ENCODE measurements around the gene HNF1B.

HNF1B gene

GRCh38 chr17:37664214-37664613 lies 80.6 kb downstream of the HNF1B start:
- DNase-seq: no peak

- DNase-seq: no peak
These were observed 82.5 kb downstream of the HNF1B start for GRCh38 chr17:37662353-37662752.

DNA sequence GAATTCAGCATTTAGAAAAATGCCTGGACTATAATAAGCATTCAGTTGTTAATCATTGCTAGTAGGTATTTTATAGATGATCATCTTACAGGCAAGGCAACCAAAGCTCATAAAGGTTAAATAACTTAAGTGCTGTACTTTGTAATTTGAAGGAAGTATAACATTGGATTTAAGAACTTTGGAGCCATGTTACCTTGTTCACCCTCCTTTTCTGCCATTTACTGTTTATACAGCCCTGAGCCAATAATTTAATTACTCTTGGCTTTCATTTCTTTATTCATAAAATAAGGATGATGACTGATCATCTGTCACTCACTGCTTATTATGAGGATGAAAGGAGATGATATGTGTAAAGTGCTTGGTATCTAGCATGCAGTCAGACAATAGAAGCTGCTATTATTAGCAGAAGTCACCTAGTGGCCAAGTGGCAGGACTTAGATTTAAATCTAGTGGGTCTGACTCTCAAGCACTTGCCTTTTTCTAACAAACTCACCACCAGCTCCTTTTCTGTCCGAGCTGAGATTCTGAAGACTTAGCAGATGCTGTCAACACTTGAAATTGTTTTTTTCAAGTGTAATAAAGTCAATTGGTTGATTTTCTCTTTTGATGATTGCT lies 83.4 kb downstream of the HNF1B start:
- no peak for DNase-seq

- no peak for DNase-seq
These were observed 84.9 kb downstream of the HNF1B start for GRCh38 chr17:37659925-37660324.

GRCh38 chr17:37657202-37657601 lies 87.7 kb downstream of the HNF1B start:
- DNase-seq: no peak

DNA sequence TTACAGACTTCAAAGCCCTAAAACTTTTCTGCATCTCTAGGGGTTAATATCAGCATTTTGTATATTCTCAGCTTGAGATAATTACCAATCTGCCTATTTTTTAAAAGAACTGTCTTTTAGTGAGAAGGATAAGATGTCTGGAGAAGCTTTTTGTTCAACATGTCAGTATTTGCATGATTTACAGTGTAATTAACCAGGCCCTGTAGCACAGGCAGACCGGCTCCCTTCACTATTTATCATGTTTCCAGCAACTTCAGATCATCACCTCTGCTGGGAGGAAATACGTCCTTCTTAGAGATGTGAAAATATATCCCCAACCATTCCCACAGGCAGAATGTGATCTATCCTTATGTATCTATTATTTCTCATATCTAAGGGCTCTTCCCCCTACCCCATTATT lies 93.0 kb downstream of the HNF1B start:
- no peak for DNase-seq

DNA sequence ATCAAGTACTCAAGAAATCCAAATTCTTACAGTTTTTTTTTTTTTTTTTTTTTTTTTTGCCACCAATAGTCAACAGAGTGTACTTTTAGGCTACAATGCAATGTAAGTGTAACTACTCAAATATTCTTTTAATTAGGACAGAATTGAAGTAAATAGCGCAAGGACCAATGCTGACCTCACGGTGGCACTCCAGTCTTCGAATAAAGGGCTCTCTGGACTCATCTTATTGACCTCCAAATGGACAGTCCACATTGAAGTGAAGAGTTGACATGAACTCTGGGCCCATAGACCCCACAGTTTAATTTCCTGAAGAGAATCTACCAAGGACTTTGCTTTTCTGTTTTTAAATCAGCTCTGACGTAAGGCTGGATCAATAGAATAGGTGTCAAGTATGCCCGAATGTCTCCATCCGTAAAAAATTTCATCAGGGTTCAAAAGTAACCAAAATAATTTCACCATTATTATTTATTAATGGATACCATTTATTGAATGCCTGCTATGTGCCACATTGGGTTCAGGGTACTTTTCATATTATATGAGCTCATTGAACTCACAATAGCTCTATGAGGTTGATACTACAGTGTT lies 94.3 kb downstream of the HNF1B start:
- DNase-seq: peak in 1 of 2 experiments; percentile 4

- no peak for DNase-seq
These were observed 96.3 kb downstream of the HNF1B start for GRCh38 chr17:37648555-37648954.

DNA sequence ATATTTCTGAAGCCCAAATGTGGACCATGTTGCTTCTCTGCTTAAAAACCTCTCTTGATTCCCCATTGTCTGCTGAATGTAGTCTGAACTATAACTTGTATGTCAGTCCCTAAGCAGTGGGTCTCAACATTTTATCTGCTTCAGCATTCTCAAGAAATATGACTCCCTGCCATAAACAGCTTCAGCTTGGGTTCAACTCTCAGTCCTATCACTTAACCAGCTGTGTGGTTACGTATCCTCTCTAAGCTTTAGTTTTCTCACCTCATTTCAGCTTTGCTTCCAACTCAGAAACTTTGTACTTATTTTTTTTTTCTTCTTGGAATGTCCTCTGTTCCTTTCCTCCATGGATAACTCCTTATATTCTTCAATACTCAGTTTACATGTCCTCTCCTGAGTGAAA lies 97.0 kb downstream of the HNF1B start:
- DNase-seq: no peak

- no peak for DNase-seq
These were observed 101.0 kb downstream of the HNF1B start for GRCh38 chr17:37643869-37644268.

DNA sequence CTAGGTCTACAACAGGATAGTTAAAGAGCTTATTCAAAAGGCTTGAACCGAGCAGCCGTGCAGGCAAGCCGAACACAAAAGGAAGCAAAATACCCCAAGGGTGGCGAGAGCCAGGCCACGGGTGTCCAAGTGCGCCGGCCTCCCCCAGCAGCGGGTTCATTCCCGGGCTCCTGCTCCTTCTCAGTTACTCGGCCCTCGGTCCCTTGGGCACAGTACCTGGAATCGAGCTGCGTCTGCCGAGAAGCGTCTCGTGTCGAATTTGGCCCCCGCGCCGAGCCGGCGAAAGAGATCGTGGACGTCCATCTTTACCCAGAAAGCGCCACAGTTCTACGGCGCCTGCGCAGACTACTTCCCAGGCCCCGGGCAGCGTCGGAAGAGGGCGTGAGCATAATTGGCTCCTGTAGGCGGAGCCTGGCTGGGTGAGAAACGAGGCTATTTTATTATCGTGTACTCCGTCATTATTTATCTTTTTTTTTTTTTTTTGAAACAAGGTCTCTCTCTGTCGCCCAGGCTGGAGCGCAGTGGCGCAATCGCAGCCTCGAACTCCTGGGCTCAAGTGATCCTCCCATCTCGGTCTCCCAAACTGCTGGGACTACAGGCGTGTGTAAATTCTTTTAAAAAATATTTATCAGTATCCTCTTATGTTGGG lies 101.6 kb downstream of the HNF1B start, which contains the start of gene DDX52:
Gene DDX52, minus strand, starts transcription at position 329 of the 649 bp plus-strand sequence. Its CDS starts 26 bp downstream, at position 303.
- DNase-seq: peak; percentile 76 to 87

DNA sequence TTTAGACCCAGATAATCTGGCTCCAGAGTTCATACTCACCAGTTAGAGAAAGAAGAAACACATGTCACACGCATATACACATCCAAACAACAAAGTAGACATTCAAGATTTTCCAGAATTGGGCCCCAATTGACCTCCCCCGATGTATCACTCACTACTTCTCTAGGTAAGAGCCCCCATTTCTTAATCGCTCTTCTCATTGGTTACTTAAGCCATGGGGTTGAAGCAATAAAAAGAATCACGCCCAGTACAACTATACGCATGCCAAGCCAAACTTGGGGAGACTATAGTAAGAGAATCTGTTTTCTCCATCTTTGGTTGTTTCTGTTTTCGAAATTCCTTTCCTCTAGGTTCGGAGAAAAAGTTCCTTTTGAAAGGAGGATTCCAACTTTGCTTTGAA lies 102.2 kb downstream of the HNF1B start:
- DNase-seq: no peak

DNA sequence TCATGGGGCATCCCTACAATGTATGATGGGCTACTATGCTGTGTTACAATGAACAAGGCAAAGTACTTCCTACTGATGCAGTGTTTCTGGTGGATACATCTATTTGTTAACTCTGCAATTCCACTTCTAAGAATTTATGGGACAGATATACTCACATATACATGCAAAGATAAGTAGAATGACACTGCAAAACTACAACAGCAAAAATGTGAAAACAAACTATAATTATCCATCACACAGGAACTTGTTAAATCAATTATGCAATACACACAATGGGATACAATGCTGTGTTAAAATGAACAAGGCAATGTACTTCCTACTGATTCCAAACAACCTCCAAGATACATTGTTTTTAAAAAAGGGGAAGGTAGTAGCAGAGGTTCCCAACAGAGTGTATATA lies 104.8 kb downstream of the HNF1B start:
- DNase-seq: no peak

GRCh38 chr17:37637956-37638355 lies 106.9 kb downstream of the HNF1B start:
- DNase-seq: no peak
